PFSK-1 (cell line): ENCODE results near the gene UQCRC2.

Experiments used
- POLR2AphosphoS5 ChIP-seq: IDR thresholded peaks from 2 replicates; pipeline ENCODE4 v1.6.1; 2012; ENCODE audit warnings: low read depth, mild to moderate bottlenecking, control low read depth, low read length, moderate library complexity
- SIN3A ChIP-seq: IDR thresholded peaks from 2 replicates; pipeline ENCODE4 v1.6.1; 2012; ENCODE audit warnings: mild to moderate bottlenecking, low read length, moderate library complexity, borderline replicate concordance; ENCODE audit not compliant: insufficient read depth
- TF ChIP-seq, protein P1 (sequence below), 2 experiments: IDR thresholded peaks; 2 replicates each; pipeline versions ENCODE4 v1.6.1 to v1.8.0; 2011 to 2012; ENCODE audit warnings: low read depth in 2 of 2, low read length in 2 of 2, control low read depth in 1 of 2, inconsistent platforms in 1 of 2, mild to moderate bottlenecking in 1 of 2, moderate library complexity in 1 of 2; ENCODE audit not compliant: insufficient read depth in 1 of 2

DNA sequence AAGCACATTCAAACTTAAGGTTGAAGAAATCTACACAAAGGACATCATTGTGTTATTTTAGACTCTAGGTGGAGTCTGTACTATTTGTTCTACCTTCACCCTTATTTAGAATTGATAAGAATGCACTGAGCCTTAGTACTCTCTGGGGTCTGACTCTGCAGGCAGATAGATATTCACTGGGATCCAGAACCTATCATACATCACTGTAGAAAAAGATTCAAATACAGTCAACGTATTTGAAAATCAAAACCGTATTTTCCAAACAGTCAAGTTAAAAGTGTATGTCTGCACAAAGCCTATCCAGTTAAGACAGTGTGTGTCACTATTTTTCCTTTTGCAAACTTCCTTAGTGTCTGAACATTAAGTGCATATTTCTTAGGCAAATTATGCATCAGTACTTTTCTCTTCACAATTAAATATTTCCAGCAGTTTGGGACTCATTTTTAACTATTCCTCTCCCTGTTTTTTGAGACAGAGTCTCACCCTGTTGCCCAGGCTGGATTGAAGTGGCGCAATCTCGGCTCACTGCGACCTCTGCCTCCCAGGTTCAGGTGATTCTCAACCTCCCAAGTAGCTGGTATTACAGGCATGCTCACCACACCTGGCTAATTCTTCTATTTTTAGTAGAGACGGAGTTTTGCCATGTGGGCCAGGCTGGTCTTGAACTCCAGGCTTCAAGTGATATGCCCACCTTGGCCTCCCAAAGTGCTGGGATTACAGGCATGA, 77.1 kb downstream of the UQCRC2 start:
- TF ChIP-seq POLR2AphosphoS5 = no peak
- TF ChIP-seq, protein P1, sequence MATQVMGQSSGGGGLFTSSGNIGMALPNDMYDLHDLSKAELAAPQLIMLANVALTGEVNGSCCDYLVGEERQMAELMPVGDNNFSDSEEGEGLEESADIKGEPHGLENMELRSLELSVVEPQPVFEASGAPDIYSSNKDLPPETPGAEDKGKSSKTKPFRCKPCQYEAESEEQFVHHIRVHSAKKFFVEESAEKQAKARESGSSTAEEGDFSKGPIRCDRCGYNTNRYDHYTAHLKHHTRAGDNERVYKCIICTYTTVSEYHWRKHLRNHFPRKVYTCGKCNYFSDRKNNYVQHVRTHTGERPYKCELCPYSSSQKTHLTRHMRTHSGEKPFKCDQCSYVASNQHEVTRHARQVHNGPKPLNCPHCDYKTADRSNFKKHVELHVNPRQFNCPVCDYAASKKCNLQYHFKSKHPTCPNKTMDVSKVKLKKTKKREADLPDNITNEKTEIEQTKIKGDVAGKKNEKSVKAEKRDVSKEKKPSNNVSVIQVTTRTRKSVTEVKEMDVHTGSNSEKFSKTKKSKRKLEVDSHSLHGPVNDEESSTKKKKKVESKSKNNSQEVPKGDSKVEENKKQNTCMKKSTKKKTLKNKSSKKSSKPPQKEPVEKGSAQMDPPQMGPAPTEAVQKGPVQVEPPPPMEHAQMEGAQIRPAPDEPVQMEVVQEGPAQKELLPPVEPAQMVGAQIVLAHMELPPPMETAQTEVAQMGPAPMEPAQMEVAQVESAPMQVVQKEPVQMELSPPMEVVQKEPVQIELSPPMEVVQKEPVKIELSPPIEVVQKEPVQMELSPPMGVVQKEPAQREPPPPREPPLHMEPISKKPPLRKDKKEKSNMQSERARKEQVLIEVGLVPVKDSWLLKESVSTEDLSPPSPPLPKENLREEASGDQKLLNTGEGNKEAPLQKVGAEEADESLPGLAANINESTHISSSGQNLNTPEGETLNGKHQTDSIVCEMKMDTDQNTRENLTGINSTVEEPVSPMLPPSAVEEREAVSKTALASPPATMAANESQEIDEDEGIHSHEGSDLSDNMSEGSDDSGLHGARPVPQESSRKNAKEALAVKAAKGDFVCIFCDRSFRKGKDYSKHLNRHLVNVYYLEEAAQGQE (IDR thresholded peaks at IDR 0.05; ENCODE audit: insufficient read depth in 1 of 2, low read depth in 2 of 2, low read length in 2 of 2) = no peak
- no peak for TF ChIP-seq SIN3A
